GM21723 (cell line): ENCODE data around the gene MPZL1.

Source experiments
- ATAC-seq: cut with Tn5 transposase; IDR thresholded peaks from one replicate; pipeline ENCODE4 v1.9.1; 2021; ENCODE audit warnings: mild to moderate bottlenecking, moderate library complexity; ENCODE audit not compliant: unreplicated experiment

The MPZL1 gene

GRCh38 chr1:167748906-167749305 lies 27.1 kb downstream of the MPZL1 start:
- no peak for ATAC-seq

GRCh38 chr1:167749741-167750140 lies 28.0 kb downstream of the MPZL1 start:
- no peak for ATAC-seq

GRCh38 chr1:167750641-167751040 lies 28.9 kb downstream of the MPZL1 start:
- ATAC-seq: no peak

DNA sequence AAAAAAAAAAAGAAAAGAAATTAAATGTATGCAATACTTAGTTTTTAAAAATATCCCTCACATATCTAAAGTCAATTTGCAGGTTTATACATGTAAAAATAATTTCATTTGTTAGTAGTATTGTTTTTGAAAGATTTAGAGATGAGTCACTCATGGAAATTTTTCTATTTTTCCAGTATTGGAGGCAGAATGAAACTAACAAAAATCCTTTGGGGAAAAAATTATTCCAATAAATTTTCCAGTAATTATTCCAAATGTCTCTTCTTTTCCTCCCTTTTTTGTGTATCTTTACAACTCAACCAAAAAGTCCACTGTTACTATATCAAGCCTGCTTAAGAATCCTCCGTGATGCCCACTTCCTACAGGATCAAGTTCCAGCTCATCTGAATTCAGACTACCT lies 29.9 kb downstream of the MPZL1 start:
- no peak for ATAC-seq

DNA sequence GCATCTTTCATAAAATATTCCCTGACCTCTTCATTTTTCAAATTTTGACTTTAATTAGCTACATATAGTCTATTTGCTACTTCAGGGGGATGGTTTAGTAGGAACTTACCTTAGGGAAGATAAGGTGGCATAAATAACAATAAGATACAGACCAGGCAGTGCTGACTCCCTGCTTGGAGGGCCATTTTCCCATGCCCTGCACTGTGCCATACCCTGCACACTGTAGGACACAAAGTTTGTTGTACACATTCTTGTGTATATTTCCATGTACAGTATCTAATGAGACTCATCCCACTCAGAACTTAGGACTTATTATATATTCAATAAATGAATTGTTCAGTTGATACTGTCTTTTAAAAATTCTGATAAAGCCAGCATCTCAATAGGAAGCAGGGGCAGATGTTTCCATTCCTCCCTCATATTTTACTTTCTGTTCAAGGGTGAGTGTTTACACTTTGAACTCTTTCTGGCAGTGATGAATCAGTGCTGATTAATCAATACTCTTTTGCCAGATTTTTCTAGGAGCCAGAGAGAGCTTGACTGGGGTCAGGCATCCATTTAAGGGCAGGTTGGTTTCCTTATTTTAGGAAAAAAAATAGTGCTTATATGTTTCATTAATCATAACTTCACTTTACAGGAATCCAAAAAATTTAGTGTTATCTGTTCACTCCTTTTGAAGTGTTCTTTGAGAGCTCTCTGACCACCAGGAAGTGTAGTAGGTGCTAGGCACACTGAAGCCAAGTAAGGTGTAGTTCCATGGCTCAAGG lies 30.6 kb downstream of the MPZL1 start:
- ATAC-seq: peak; percentile 39

GRCh38 chr1:167755654-167756053 lies 33.9 kb downstream of the MPZL1 start:
- no peak for ATAC-seq

DNA sequence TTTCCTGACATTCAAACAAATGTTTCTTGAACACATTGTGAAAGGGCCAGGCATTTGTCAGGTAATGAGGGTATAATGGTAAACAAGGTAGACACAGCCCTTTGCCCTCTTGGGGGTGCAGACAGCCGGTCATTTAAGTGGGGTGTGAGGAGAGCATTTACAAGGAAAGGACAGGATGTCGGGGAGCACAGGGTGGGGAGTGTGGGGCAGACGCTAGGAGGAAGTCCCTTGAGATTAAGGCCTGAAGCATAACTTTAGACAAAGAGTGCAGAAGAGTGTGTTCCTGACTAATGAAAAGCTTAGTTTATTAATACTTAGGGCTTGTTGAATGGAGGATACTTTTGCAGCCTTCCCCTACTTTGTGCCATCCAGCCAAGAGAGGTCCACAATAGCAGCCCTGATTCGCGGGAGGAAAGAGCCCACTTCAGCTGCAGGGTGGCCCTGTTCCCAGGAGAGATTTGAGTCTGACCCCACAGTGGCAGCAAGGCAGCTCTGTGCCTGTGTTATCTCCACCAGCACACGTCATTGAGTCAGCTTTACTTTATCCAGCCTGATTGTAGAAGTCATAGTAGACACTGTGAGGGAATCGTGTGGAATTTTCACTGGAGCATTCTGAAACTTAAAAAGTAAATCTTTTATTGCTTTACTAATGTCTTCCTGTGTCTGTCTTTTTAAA lies 35.1 kb downstream of the MPZL1 start:
- ATAC-seq: no peak

GRCh38 chr1:167757433-167758309 lies 35.9 kb downstream of the MPZL1 start:
- no peak for ATAC-seq

- ATAC-seq: no peak
These were observed 39.6 kb downstream of the MPZL1 start for GRCh38 chr1:167761400-167761799.

DNA sequence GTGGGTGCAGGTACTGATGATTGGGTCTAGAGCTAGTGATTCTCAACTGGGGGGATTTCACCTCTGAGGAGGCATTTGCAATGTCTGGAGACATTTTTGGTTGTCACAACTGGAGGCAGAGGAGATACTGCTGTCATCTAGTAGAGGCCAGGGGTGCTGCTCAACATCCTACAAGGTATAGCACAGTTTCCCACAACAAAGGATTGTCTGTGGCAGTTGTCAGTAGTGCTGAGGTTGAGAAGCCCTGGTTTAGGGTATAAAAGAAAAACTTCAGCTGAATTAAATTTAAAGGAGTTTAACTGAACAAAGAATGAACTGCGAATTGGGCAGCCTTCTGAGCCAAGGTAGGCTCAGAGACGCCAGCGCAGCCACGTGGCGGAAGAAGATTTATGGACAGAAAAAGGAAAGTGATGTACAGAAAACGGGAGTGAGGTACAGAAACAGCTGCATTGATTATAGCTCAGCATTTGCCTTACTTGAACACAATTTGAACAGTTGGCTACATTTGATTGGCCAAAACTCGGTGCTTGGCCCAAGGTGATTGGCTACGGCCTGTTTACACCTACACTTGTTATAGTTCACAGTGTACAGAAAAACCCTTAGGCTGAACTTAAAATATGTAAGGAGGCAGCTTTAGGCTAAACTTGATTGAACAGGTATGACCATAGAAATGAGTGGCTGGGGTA lies 40.4 kb downstream of the MPZL1 start:
- no peak for ATAC-seq

- no peak for ATAC-seq
These were observed 41.9 kb downstream of the MPZL1 start for GRCh38 chr1:167763525-167764220.

GRCh38 chr1:167764458-167765330 lies 42.9 kb downstream of the MPZL1 start:
- ATAC-seq: no peak

DNA sequence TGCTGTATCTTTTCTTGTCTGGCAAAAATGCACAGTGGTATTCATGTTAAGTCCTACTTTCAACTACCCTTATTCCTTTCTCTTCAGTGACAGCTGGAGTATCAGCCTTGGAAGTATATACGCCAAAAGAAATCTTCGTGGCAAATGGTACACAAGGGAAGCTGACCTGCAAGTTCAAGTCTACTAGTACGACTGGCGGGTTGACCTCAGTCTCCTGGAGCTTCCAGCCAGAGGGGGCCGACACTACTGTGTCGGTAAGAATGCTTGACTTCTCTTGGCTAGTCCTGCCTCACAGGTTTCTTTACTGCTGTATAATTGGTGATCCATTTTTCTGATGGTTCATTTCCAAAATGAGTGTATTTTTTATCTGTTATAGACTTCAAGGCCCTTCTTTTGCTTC lies 43.7 kb downstream of the MPZL1 start:
- ATAC-seq: no peak

DNA sequence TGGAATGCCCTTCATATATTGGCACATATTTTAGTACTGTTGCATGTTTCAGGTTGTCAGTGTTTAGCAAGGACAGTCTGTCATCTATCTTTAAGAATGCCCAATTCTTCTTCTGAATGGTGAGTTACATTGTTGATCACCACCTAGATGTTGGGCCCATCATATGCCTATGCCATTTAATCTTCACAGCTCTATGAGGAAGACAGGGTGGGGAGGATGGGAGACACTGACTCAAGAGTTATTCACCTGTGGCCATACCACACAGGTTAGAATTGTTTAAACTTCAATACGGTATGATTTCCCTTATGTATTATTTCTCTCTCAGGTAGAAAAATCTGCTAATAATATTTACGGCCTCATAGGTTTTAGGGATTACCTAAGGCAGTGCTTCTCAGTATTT lies 44.8 kb downstream of the MPZL1 start:
- no peak for ATAC-seq

DNA sequence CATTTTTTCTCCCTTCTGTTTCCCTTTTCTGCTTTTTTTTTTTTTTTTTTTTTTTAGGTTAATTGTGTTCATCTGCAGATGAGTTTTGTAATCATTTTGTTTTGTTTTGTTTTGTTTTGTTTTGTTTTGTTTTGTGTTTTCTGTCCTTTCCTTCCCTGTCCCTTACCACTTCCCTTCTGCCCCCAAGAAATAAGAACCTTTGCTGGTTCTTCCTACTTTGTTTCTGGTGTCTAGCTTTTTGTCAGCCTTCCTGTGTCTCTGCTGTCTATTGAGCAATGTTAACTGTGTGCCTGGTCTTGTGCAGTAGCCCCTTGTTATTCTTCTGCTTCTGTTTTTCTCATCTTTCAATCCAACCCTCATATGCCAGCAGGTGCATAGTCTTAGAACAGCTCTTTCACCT lies 46.0 kb downstream of the MPZL1 start:
- ATAC-seq: no peak

GRCh38 chr1:167770127-167770526 lies 48.3 kb downstream of the MPZL1 start:
- ATAC-seq: no peak

DNA sequence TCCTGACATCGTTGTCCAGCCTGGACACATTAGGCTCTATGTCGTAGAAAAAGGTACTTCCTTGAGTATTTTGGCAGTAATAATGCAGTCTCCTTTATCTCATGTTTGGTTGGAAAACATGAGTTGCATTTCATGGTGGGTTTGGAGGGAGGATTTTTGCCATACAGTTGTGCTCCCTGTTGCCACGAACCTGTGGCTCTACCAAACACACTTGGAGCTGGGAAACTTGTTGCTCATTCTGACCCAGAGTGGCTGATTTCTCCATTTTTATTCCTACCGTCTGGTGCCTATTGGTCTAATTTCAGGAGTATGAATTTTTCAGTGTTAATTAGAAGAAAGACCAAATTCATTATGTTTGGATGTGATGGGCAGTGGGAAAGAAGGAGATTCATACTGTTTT lies 50.7 kb downstream of the MPZL1 start:
- ATAC-seq: no peak

DNA sequence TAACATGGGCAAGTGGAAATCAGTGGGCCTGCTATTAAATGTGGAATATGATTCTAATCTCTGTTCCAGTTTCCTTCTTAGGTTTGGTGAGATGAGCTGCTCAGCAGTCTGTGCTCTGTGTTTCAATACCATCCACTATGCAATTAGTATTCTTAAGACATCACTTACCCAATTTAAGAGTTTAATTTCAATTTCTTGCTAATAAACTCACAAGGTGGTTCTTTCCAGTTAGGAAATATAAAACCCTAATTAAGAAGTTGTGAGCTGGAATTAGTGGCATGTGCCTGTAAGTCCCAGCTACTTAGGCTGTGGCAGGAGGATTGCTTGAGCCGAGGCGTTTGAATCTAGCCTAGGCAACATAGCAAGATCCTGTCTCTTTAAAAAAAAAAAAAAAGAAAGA lies 51.7 kb downstream of the MPZL1 start:
- ATAC-seq: no peak

- no peak for ATAC-seq
These were observed 52.9 kb downstream of the MPZL1 start for GRCh38 chr1:167774710-167775109.
